GM19238 (cell line): ENCODE measurements around the gene EXOC8.

ENCODE experiments used
- DNase-seq: peaks from one replicate; pipeline ENCODE4 v3.0.0; 2011; ENCODE audit warnings: low spot score; ENCODE audit not compliant: insufficient read length

EXOC8 gene

GRCh38 chr1:231317306-231318014 lies 20.2 kb downstream of the EXOC8 start:
- no peak for DNase-seq

DNA sequence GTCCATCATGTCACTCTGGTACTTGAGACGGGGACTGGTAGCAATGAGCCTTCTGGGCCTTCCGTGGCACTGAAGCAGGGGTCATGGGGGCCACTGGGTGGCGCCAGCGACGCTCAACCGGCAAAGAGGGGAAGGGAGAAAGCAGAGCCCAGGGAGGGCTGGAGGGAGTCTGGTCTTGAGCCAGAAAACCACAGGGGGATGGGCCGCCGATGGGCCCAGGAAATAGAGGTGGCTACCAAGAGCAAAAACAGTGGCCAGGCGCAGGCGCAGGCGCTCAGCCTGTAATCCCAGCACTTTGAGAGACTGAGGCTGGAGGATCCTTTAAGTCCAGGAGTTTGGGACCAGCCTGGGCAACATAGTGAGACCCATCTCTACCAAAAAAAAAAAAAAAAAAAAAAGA lies 21.8 kb downstream of the EXOC8 start:
- peak; percentile 30 for DNase-seq

DNA sequence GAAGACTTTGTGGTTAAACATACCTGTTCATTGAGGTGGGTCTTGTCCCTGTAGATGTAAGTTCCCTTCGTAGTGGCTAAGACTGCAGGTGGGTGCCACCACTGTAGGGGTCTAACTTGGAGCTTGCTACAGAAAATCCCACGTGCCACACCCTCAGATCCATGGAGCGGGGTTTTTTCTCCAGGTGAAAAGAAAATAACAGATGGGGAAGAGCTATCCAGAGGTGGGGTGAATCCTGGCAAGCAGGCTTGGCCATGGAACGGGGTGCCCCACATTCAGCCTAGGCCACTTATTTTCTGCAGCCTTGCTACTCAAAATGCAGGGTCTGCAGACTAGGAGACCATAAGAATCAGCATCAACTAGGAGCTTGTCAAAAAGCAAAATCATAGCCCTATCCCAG lies 24.0 kb downstream of the EXOC8 start:
- no peak for DNase-seq

- DNase-seq: no peak
Observed at GRCh38 chr1:231312432-231312788, 25.2 kb downstream of the EXOC8 start.

DNA sequence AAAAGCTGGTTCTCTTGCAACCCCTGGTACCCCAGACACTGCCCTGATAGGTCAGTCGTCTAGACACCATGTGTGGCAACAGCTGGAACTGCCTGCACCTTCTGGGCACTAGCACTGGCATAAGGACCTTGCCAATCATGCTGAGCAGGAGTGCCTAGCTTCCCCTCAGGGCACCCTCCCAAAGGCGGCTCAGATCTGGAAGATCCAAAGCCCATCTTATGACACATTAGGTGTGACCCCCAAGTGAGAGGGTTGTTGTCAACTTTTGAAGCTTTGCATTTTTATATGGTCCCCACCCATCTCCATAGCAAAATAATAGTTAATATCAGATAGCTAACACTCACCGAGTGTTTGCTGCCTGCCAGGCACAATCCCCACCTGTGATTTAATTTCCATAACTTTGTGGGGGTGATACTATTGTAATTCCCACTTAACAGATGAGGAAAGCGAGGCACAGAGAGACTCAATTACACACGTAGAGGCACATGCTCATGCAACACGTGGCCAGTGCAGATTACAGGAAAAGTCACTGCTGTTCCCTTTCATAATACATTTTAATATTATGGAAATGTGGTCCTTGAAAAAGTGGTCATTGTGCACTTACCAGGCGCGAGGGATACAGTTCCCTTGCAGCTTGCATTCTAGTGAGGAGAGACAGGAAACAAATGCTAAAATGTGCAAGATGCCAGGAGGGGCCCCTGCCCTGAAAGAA lies 25.8 kb downstream of the EXOC8 start:
- DNase-seq: no peak

GRCh38 chr1:231310391-231310934 lies 27.2 kb downstream of the EXOC8 start:
- no peak for DNase-seq

- DNase-seq: no peak
Observed at GRCh38 chr1:231301990-231302389, 35.7 kb downstream of the EXOC8 start.

DNA sequence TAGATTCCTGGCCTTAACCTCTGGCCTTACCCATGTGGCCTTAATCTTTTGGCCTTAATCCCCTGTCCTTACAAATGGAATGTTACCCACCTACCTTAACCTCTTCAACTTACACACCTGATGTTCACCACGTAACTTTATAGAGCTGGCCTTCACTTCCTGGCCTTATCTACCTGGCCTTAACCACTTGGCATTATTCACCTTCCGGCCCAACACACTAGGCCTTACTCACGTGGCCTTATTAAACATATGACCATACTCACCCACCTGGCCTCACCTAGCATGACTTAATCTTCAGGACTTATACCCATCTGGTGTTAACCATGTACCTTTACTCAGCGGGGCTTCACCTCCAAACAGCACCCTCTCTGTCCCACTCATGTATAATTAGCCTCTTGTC lies 41.7 kb downstream of the EXOC8 start:
- DNase-seq: no peak

DNA sequence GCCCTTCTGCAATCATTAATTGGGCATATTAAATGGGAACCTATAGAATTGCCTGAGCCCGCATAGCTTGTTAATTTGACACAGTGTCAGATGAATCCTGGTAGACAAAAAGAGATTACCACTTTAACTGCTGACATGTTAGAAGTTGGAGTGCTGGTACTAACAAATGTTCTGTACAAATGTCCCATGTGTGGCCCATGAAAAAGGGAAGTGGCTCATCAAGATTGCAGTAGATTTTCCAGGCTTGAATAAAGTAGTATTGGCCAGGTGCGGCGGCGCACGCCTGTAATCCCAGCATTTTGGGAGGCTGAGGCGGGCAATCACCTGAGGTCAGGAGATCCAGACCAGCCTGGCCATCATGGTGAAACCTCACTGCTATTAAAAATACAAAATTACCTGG lies 51.0 kb downstream of the EXOC8 start:
- DNase-seq: no peak

- no peak for DNase-seq
Observed at GRCh38 chr1:231284441-231284840, 53.2 kb downstream of the EXOC8 start.
